MM.1S (cell line): ENCODE results near the gene RBM15B.

Source experiments
- EZH2 ChIP-seq: fragments of 300-600 bp; sonication (generic); optimal IDR thresholded peaks from 2 replicates; pipeline ENCODE3; 2017; ENCODE audit warnings: low read depth, mild to moderate bottlenecking, antibody characterized with exemption, low read length, mixed read lengths
- TF ChIP-seq, protein P1 (sequence below): fragments of 300-600 bp; sonication (generic); IDR thresholded peaks from 2 replicates; pipeline ENCODE4 v1.5.1; 2016; ENCODE audit warnings: antibody characterized with exemption, low read length, mixed read lengths

- TF ChIP-seq, protein P1, sequence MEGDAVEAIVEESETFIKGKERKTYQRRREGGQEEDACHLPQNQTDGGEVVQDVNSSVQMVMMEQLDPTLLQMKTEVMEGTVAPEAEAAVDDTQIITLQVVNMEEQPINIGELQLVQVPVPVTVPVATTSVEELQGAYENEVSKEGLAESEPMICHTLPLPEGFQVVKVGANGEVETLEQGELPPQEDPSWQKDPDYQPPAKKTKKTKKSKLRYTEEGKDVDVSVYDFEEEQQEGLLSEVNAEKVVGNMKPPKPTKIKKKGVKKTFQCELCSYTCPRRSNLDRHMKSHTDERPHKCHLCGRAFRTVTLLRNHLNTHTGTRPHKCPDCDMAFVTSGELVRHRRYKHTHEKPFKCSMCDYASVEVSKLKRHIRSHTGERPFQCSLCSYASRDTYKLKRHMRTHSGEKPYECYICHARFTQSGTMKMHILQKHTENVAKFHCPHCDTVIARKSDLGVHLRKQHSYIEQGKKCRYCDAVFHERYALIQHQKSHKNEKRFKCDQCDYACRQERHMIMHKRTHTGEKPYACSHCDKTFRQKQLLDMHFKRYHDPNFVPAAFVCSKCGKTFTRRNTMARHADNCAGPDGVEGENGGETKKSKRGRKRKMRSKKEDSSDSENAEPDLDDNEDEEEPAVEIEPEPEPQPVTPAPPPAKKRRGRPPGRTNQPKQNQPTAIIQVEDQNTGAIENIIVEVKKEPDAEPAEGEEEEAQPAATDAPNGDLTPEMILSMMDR: no peak
- no peak for TF ChIP-seq EZH2
These were observed 38.0 kb upstream of the RBM15B start for GRCh38 chr3:51353131-51353530.
